Astrocyte (in vitro differentiated cells and primary cell): ENCODE data around the gene COL5A2. TPM values are rescaled to one million over a fixed set of nuclear protein-coding genes. Genes with fewer than 3 reads are reported as not detected.

Experiments
- DNase-seq: peaks from one replicate; pipeline ENCODE4 v3.0.0-alpha.2; 2010; ENCODE audit warnings: low read depth
- FAIRE-seq: peaks from 2 replicates; lab custom pipeline; 2011; peaks lifted over from hg19 to GRCh38; lab: Jason Lieb, UNC
- H2AFZ ChIP-seq: 2 replicates; pipeline ENCODE4 v1.6.0; 2012; ENCODE audit warnings: low read depth, low read length, inconsistent platforms
- H3K27ac ChIP-seq: 2 replicates; pipeline ENCODE4 v1.5.1; 2011; ENCODE audit warnings: low read depth, low read length, inconsistent platforms
- H3K27me3 ChIP-seq: 2 replicates; pipeline ENCODE4 v1.6.0; 2011; ENCODE audit warnings: low read length, inconsistent platforms; ENCODE audit not compliant: insufficient read depth
- H3K36me3 ChIP-seq: 2 replicates; pipeline ENCODE4 v1.5.1; 2011; ENCODE audit warnings: low read length, inconsistent platforms; ENCODE audit not compliant: insufficient read depth
- H3K4me1 ChIP-seq: 2 replicates; pipeline ENCODE4 v1.5.1; 2011; ENCODE audit warnings: low read length, inconsistent platforms; ENCODE audit not compliant: insufficient read depth
- H3K4me2 ChIP-seq: 2 replicates; pipeline ENCODE4 v1.6.0; 2012; ENCODE audit warnings: low read length, inconsistent platforms
- H3K4me3 ChIP-seq: 2 replicates; pipeline ENCODE4 v1.5.1; 2011; ENCODE audit warnings: low read depth, mild to moderate bottlenecking, low read length, inconsistent platforms; ENCODE audit not compliant: insufficient read depth
- H3K79me2 ChIP-seq: 2 replicates; pipeline ENCODE4 v1.6.0; 2012; ENCODE audit warnings: mild to moderate bottlenecking, low read length, inconsistent platforms; ENCODE audit not compliant: insufficient read depth
- H3K9ac ChIP-seq: 2 replicates; pipeline ENCODE4 v1.6.0; 2012; ENCODE audit warnings: mild to moderate bottlenecking, low read length, inconsistent platforms
- H3K9me3 ChIP-seq: 2 replicates; pipeline ENCODE4 v1.5.1; 2012; ENCODE audit warnings: low read depth, mild to moderate bottlenecking, low read length, inconsistent platforms; ENCODE audit not compliant: insufficient read depth
- H4K20me1 ChIP-seq: 2 replicates; pipeline ENCODE4 v1.6.0; 2012; ENCODE audit warnings: low read length, inconsistent platforms; ENCODE audit not compliant: insufficient read depth
- H3K27ac Mint-ChIP-seq: one replicate; pipeline ENCODE4 v1.8.0; 2021; ENCODE audit warnings: mild to moderate bottlenecking, mixed read lengths; ENCODE audit not compliant: unreplicated experiment
- H3K27me3 Mint-ChIP-seq: one replicate; pipeline ENCODE4 v1.8.0; 2021; ENCODE audit warnings: low read depth, mixed read lengths; ENCODE audit not compliant: unreplicated experiment
- H3K36me3 Mint-ChIP-seq: one replicate; pipeline ENCODE4 v1.8.0; 2021; ENCODE audit warnings: low read depth, mixed read lengths; ENCODE audit not compliant: unreplicated experiment
- H3K4me1 Mint-ChIP-seq: one replicate; pipeline ENCODE4 v1.8.0; 2021; ENCODE audit warnings: low read depth, mixed read lengths; ENCODE audit not compliant: unreplicated experiment
- H3K4me3 Mint-ChIP-seq: one replicate; pipeline ENCODE4 v1.8.0; 2021; ENCODE audit warnings: mild to moderate bottlenecking, moderate library complexity, mixed read lengths; ENCODE audit not compliant: unreplicated experiment
- H3K9me3 Mint-ChIP-seq: one replicate; pipeline ENCODE4 v1.8.0; 2021; ENCODE audit warnings: mild to moderate bottlenecking, mixed read lengths; ENCODE audit not compliant: unreplicated experiment
- EZH2 ChIP-seq: IDR thresholded peaks from 2 replicates; pipeline ENCODE4 v1.6.1; 2012; ENCODE audit warnings: mild to moderate bottlenecking, low read length, inconsistent platforms; ENCODE audit not compliant: insufficient read depth
- total RNA-seq: library from RNA; stranded (reverse); gene quantifications from 2 replicates; pipeline ENCODE4 v1.2.1, GENCODE V29; 2021
- TF ChIP-seq, protein P1 (sequence below): IDR thresholded peaks from 2 replicates; pipeline ENCODE4 v1.5.1; 2011; ENCODE audit warnings: low read depth, mild to moderate bottlenecking, inconsistent platforms, low read length, moderate library complexity; ENCODE audit not compliant: insufficient read depth

The COL5A2 gene
- total RNA-seq, 1 donor from 2014 or later, result 429 TPM

DNA sequence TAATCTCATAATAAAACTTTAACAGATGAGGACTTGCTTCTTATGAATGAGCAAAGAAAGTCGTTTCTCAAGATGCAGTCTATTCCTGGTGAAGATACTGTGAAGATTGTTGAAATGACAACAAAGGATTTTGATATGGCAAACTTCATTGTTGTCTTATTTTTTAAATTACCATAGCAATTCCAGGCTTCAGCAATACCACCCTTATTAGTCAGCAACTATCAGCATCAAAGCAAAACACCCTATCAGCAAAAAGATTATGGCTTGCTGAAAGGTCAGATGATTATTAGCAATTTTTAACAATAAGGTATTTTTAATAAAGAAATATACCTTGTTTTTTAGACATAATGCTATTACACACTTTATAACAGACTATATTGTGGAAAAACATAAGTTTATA lies 88.3 kb downstream of the COL5A2 start:
- H3K27ac ChIP-seq, result peak overlapping the region; percentile 56
- peaks cover 14% of the 10 kb centered on the region for H3K36me3 Mint-ChIP-seq
- H3K9ac ChIP-seq, result no peak overlapping the region
- peaks cover 17% of the 10 kb centered on the region for H3K4me1 ChIP-seq
- no peaks in the 10 kb centered on the region for H3K9me3 Mint-ChIP-seq
- H3K79me2 ChIP-seq, result peaks cover 10% of the 10 kb centered on the region
- no peaks in the 10 kb centered on the region for H3K9me3 ChIP-seq
- H3K4me1 Mint-ChIP-seq, result peaks cover 38% of the 10 kb centered on the region
- H3K4me3 Mint-ChIP-seq, result no peak overlapping the region
- no peaks in the 10 kb centered on the region for H4K20me1 ChIP-seq
- H3K27me3 ChIP-seq, result no peaks in the 10 kb centered on the region
- no peaks in the 10 kb centered on the region for H3K27me3 Mint-ChIP-seq
- FAIRE-seq, result peak; percentile 17
- no peak overlapping the region for H3K27ac Mint-ChIP-seq
- TF ChIP-seq, protein P1, sequence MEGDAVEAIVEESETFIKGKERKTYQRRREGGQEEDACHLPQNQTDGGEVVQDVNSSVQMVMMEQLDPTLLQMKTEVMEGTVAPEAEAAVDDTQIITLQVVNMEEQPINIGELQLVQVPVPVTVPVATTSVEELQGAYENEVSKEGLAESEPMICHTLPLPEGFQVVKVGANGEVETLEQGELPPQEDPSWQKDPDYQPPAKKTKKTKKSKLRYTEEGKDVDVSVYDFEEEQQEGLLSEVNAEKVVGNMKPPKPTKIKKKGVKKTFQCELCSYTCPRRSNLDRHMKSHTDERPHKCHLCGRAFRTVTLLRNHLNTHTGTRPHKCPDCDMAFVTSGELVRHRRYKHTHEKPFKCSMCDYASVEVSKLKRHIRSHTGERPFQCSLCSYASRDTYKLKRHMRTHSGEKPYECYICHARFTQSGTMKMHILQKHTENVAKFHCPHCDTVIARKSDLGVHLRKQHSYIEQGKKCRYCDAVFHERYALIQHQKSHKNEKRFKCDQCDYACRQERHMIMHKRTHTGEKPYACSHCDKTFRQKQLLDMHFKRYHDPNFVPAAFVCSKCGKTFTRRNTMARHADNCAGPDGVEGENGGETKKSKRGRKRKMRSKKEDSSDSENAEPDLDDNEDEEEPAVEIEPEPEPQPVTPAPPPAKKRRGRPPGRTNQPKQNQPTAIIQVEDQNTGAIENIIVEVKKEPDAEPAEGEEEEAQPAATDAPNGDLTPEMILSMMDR, result no peak
- no peak for TF ChIP-seq EZH2
- DNase-seq, result peak; percentile 57
- no peak overlapping the region for H3K4me2 ChIP-seq
- H3K4me3 ChIP-seq, result no peak overlapping the region
- peaks cover 45% of the 10 kb centered on the region for H3K36me3 ChIP-seq
- no peak overlapping the region for H2AFZ ChIP-seq

- Mint-ChIP-seq H3K9me3 (no peaks in the 10 kb centered on the region), H3K27me3 (no peaks in the 10 kb centered on the region), H3K27ac (no peak overlapping the region), H3K4me3 (no peak overlapping the region), H3K4me1 (peaks cover 23% of the 10 kb centered on the region), H3K36me3 (peaks cover 13% of the 10 kb centered on the region)
- H4K20me1 ChIP-seq, result no peaks in the 10 kb centered on the region
- H3K9ac ChIP-seq, result no peak overlapping the region
- DNase-seq (no peak), FAIRE-seq (no peak)
- H3K36me3 ChIP-seq, result peaks cover 46% of the 10 kb centered on the region
- H3K4me3 ChIP-seq, result no peak overlapping the region
- H3K4me1 ChIP-seq, result peaks cover 13% of the 10 kb centered on the region
- H3K27ac ChIP-seq, result no peak overlapping the region
- no peak overlapping the region for H2AFZ ChIP-seq
- H3K9me3 ChIP-seq, result no peaks in the 10 kb centered on the region
- no peaks in the 10 kb centered on the region for H3K27me3 ChIP-seq
- no peak overlapping the region for H3K4me2 ChIP-seq
- no peaks in the 10 kb centered on the region for H3K79me2 ChIP-seq
- no peak for TF ChIP-seq EZH2
- TF ChIP-seq, protein P1, result no peak
Measured at GRCh38 chr2:189088591-189089205, 90.9 kb downstream of the COL5A2 start.

GRCh38 chr2:189086710-189087109 lies 92.9 kb downstream of the COL5A2 start:
- peak; percentile 95 for FAIRE-seq
- Histone ChIP-seq H3K4me1 (peaks cover 10% of the 10 kb centered on the region), H3K36me3 (peaks cover 62% of the 10 kb centered on the region), H2AFZ (no peak overlapping the region), H3K79me2 (no peaks in the 10 kb centered on the region), H3K27me3 (no peaks in the 10 kb centered on the region), H3K4me2 (peak overlapping the region; percentile 30), H4K20me1 (no peaks in the 10 kb centered on the region), H3K27ac (peak overlapping the region; percentile 61), H3K9me3 (no peaks in the 10 kb centered on the region), H3K4me3 (no peak overlapping the region), H3K9ac (no peak overlapping the region)
- Mint-ChIP-seq H3K27me3 (no peaks in the 10 kb centered on the region), H3K36me3 (peaks cover 16% of the 10 kb centered on the region), H3K27ac (peak overlapping the region; percentile 86), H3K9me3 (no peaks in the 10 kb centered on the region), H3K4me1 (peaks cover 14% of the 10 kb centered on the region), H3K4me3 (no peak overlapping the region)
- TF ChIP-seq EZH2, result no peak
- TF ChIP-seq, protein P1, result no peak
- DNase-seq, result peak; percentile 78
